Measurements from ENCODE around the gene FUNDC1.
"Not testable (repeated sequence)": the region's sequence is repeated elsewhere in the genome, so short reads cannot be mapped to it uniquely, and the experiment has no call there.

Gene FUNDC1

DNA sequence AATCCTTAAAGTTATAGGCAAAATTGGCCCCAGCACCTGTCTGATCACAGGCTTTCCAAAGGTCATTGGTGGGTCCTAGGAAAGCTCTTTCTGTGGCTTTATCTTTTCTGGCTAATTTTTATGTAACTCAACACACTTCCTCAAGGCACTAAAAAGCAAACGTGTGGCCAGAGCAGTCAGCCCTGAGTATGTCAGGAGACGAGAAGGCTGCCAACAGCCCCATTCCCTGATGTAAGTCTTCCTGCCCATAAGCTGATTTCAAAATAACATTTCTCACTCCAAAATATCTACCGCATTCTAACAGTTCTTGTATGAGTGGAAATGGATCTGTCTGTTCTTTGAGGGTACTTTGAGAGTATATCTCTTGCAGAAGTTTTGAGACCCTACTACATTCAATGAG lies 25.5 kb upstream of the FUNDC1 start:
- TF ChIP-seq, protein P1, sequence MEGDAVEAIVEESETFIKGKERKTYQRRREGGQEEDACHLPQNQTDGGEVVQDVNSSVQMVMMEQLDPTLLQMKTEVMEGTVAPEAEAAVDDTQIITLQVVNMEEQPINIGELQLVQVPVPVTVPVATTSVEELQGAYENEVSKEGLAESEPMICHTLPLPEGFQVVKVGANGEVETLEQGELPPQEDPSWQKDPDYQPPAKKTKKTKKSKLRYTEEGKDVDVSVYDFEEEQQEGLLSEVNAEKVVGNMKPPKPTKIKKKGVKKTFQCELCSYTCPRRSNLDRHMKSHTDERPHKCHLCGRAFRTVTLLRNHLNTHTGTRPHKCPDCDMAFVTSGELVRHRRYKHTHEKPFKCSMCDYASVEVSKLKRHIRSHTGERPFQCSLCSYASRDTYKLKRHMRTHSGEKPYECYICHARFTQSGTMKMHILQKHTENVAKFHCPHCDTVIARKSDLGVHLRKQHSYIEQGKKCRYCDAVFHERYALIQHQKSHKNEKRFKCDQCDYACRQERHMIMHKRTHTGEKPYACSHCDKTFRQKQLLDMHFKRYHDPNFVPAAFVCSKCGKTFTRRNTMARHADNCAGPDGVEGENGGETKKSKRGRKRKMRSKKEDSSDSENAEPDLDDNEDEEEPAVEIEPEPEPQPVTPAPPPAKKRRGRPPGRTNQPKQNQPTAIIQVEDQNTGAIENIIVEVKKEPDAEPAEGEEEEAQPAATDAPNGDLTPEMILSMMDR (IDR thresholded peaks at IDR 0.05; ENCODE audit: low read depth, low read length): no peak
- no peak overlapping the region for H3K4me3 ChIP-seq (ENCODE audit: low read depth, low read length)
- no peak for DNase-seq (ENCODE audit: low read depth, low spot score)
- in situ Hi-C loops (cut with HindIII; ENCODE audit: low sequenced_read_pairs): no loop called here

DNA sequence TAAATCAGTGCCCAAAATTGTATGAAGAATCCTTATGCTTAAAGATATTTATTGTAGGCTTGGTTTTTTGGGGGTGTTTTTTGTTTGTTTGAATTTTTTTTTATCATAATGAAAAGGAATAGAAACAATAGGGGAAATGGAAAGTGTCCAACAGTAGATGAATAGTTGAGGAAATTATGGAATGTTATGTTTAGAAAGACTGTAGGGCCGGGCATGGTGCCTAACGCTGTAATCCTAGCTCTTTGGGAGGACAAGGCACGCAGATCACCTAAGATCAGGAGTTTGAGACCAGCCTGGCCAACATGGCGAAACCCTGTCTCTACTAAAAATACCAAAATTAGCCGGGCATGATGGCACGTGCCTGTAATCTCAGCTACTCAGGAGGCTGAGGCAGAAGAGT lies 19.2 kb upstream of the FUNDC1 start:
- DNase-seq (ENCODE audit: low read depth, low spot score); in situ Hi-C loops (cut with HindIII; ENCODE audit: low sequenced_read_pairs); H3K4me3 ChIP-seq (ENCODE audit: low read depth, low read length): not testable (repeated sequence)

DNA sequence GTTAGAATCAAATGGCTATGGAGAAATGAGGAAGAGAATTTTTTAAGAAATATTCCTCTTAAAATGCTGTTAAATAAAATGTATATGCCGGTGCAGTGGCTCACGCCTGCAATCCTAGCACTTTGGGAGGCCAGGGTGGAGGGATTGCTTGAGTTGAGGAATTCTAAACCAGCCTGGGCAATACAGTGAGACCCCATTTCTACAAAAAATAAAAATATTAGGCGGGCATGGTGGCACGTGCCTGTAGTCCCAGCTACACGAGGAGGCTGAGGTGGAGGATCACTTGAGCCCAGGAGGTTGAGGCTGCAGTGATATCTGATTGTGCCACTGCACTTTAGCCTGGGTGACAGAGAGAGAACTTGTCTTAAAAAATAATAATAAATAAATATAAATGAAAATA lies 7.9 kb upstream of the FUNDC1 start:
- TF ChIP-seq, protein P1 (IDR thresholded peaks at IDR 0.05; ENCODE audit: low read depth, low read length): no peak
- DNase-seq (ENCODE audit: low read depth, low spot score): no peak
- in situ Hi-C loops (cut with HindIII; ENCODE audit: low sequenced_read_pairs): no loop called here
- H3K4me3 ChIP-seq (ENCODE audit: low read depth, low read length): no peak overlapping the region

DNA sequence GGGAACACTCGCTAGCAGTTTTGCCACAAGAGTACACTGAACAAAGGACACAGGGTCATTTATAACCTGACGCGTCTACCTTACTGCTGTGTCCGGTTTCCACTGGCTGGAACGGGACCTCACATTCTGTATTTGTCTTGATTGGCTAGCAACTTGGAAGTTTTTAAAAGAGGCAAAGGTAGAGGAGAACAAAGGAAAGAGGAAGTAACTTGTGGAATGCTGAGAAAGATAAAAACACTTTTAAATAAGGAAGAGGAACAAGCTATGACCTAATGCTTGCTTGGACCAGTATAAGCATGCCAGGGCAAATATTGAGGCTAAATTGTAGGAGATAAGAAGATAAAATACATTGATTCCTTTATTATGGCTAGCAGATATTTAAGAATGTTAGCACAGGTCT lies 2.8 kb upstream of the FUNDC1 start:
- H3K4me3 ChIP-seq (ENCODE audit: low read depth, low read length); in situ Hi-C loops (cut with HindIII; ENCODE audit: low sequenced_read_pairs); DNase-seq (ENCODE audit: low read depth, low spot score): not testable (repeated sequence)

DNA sequence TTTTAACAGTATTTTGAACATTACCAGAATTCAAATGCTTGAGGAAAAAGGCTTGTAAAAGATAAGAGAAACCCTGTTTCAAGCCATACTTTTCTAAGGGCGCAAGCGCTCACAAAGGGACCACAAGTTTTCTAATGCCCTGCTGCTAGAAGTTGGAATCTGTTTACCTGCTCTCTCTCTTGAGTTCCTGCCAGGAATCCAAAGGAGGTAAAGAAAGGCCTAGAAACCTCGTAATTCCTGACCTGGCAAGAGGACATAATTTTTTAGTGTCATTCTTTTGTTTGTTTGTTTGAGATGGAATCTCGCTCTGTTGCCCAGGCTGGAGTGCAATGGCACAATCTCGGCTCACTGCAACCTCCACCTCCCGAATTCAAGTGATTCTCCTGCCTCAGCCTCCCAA lies 1.4 kb upstream of the FUNDC1 start:
- H3K4me3 ChIP-seq (ENCODE audit: low read depth, low read length): no peak overlapping the region
- no peak for DNase-seq (ENCODE audit: low read depth, low spot score)
- TF ChIP-seq, protein P1 (IDR thresholded peaks at IDR 0.05; ENCODE audit: low read depth, low read length): no peak
- in situ Hi-C loops (cut with HindIII; ENCODE audit: low sequenced_read_pairs): no loop called here

DNA sequence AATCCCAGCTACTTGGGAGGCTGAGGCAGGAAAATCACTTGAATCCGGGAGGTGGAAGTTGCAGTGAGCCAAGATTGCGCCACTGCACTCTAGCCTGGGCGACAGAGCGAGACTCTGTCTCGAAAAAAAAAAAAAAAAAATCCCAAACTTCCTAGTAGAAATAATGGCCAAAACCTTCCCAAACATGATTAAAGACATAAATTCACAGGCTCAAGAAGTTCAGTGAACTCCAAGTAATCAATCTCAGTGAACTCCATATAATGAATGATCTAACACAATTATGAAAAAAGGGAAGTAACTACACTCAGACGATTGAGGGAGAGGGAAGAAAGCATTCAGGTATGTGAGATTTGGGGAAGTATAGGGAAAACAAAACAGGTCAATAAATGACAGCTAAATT lies 6.5 kb downstream of the FUNDC1 start:
- in situ Hi-C loops (cut with HindIII; ENCODE audit: low sequenced_read_pairs): no loop called here
- no peak overlapping the region for H3K4me3 ChIP-seq (ENCODE audit: low read depth, low read length)
- TF ChIP-seq, protein P1 (IDR thresholded peaks at IDR 0.05; ENCODE audit: low read depth, low read length): no peak
- DNase-seq (ENCODE audit: low read depth, low spot score): no peak

DNA sequence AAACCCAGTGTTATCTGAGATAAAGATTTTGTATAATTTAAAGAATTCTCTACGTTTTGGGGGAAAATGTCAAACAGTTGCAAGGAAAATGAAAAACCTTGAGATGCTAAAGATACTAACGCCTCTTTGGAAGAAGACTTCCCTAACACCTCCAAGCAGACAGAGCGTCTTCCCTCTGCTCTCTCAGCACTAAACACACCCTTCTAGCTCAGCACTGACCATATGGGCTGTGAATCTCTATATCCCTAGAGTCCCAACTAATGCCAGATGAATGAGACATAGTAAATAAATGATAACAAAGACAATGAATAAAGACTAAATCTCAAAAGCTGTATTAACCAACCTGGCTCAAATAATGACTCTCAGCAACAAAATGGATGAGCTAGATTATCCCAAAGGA lies 13.3 kb downstream of the FUNDC1 start:
- TF ChIP-seq, protein P1 (IDR thresholded peaks at IDR 0.05; ENCODE audit: low read depth, low read length): no peak
- H3K4me3 ChIP-seq (ENCODE audit: low read depth, low read length): no peak overlapping the region
- in situ Hi-C loops (cut with HindIII; ENCODE audit: low sequenced_read_pairs): no loop called here
- DNase-seq (ENCODE audit: low read depth, low spot score): no peak

DNA sequence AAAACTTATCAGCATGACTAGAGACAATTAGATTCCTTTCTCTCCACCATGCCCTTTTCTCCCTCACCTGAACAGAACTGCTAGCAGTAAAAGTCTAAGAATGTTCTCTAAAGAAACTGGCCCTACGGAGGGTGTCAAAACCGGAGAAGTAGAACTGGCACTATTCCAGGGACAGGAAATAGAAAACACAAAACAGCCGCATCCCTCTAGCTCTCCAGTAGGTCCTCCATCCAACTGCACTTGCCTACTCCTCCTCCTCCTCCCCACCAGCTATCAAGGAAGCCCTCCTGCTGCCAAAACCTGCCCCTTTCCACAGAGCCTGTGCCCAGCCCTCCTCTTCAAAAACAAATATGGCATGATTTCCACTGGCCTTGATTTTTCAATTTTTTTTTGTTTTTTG lies 28.4 kb downstream of the FUNDC1 start:
- in situ Hi-C loops (cut with HindIII; ENCODE audit: low sequenced_read_pairs): no loop called here
- TF ChIP-seq, protein P1 (IDR thresholded peaks at IDR 0.05; ENCODE audit: low read depth, low read length): no peak
- H3K4me3 ChIP-seq (ENCODE audit: low read depth, low read length): no peak overlapping the region
- DNase-seq (ENCODE audit: low read depth, low spot score): no peak
